ENCODE data around the gene CD55. TPM values are rescaled to one million over a fixed set of nuclear protein-coding genes. Genes with fewer than 3 reads are reported as not detected.

The CD55 gene
- total and polyA plus RNA-seq, 2 experiments from 2014 or later, result 16.7 to 18.5 TPM

- Mint-ChIP-seq H3K27me3 (ENCODE audit: insufficient read depth, low read depth, poor library complexity) (no peaks in the 10 kb centered on the region), H3K27ac (no peak overlapping the region), H3K9me3 (no peaks in the 10 kb centered on the region), H3K4me3 (no peak overlapping the region), H3K4me1 (peaks cover 3% of the 10 kb centered on the region; the same call in 1 of the 3 replicates), H3K36me3 (ENCODE audit: low read depth) (no peaks in the 10 kb centered on the region)
- H3K4me1 ChIP-seq (ENCODE audit: insufficient read depth), result peaks cover 5% of the 10 kb centered on the region; the same call in 1 of the 2 replicates
- no peaks in the 10 kb centered on the region for H3F3A ChIP-seq (replicated peaks; ENCODE audit: low read depth)
- H3K4me2 ChIP-seq, result no peak overlapping the region
- no peak overlapping the region for H3K4me3 ChIP-seq
- no peak for ATAC-seq
- no peak overlapping the region for H3K27ac ChIP-seq (ENCODE audit: low read depth)
- peaks cover 6% of the 10 kb centered on the region; the same call in 1 of the 2 replicates for H3K9me2 ChIP-seq (ENCODE audit: insufficient read depth)
- no peak for TF ChIP-seq ZNF462 (CRISPR knock-in tag; IDR thresholded peaks at IDR 0.05)
- no peak for TF ChIP-seq EZH2 (IDR thresholded peaks at IDR 0.05; ENCODE audit: low read depth, unreplicated experiment)
- no peak for TF ChIP-seq REST (IDR thresholded peaks at IDR 0.05; ENCODE audit: unreplicated experiment)
- TF ChIP-seq ZNF114 (CRISPR knock-in tag; IDR thresholded peaks at IDR 0.05), result no peak
- no peak for TF ChIP-seq STAT1 (IDR thresholded peaks at IDR 0.05; ENCODE audit: unreplicated experiment)
- TF ChIP-seq NANOG (IDR thresholded peaks at IDR 0.05; ENCODE audit: borderline replicate concordance), result no peak
- TF ChIP-seq ZNF331 (CRISPR knock-in tag; IDR thresholded peaks at IDR 0.05; ENCODE audit: low read depth), result no peak
- H3K27me3 ChIP-seq (ENCODE audit: insufficient read depth), result no peaks in the 10 kb centered on the region
- H2AFZ ChIP-seq, result no peak overlapping the region
- H4K20me1 ChIP-seq (replicated peaks; ENCODE audit: insufficient read depth), result no peaks in the 10 kb centered on the region
- H3K36me3 ChIP-seq (ENCODE audit: insufficient read depth), result no peaks in the 10 kb centered on the region
- DNase-seq (ENCODE audit: low spot score), result no peak
- H3K79me2 ChIP-seq (replicated peaks; ENCODE audit: insufficient read depth), result no peaks in the 10 kb centered on the region
Measured at GRCh38 chr1:207363871-207364270, 42.4 kb downstream of the CD55 start.

Measured in GM23338 (cell line).